Measurements from ENCODE around the gene R3HDM1.

DNA sequence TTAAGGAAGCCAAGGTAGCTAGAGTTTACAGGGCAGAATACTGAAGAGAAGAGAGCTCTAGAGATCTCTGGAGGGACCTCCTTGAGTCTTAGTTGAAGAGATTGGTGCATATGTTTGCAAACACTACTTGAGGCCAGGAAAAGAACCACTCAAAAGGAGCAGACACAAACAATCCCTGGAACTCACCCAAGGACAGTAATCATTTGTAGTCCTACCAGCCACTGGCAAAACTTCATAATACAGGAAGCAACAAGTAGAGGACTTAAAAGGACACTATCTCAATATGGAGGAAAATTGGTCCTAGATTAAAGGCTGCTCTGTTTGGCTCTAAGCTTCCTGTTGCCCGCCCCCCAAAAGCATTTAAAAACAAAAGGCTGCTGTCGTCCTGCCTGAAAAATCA lies 163.4 kb downstream of the R3HDM1 start:
- TF ChIP-seq CTCF (IDR thresholded peaks at IDR 0.05) (no peak), POLR2A (IDR thresholded peaks at IDR 0.05) (no peak)
